ENCODE data around the gene ASXL2.

- TF ChIP-seq CTCF (IDR thresholded peaks at IDR 0.05 in 4 of 5, conservative IDR thresholded peaks at IDR 0.05 in 1 of 5) = no peak
- no peak for TF ChIP-seq POLR2A (IDR thresholded peaks at IDR 0.05)
These were observed 118.0 kb downstream of the ASXL2 start for GRCh38 chr2:25760297-25760696.
